Erythroblast (primary cell): Measurements from ENCODE around the gene TP53I3.
A peak's percentile ranks its signal among the peaks of the same experiment; 100 is the strongest.

Source experiments
- DNase-seq, 2 experiments: peaks; one replicate each; lab custom pipeline; 2025; lab: John Stamatoyannopoulos, UW
- GATA1 ChIP-seq: IDR thresholded peaks from 2 replicates; pipeline ENCODE4 v1.6.1; 2011; ENCODE audit warnings: low read depth, mild to moderate bottlenecking, control low read depth, low read length, moderate library complexity
- POLR2A ChIP-seq: IDR thresholded peaks from 2 replicates; pipeline ENCODE4 v1.6.1; 2011; ENCODE audit warnings: mild to moderate bottlenecking, low read length

TP53I3 gene

DNA sequence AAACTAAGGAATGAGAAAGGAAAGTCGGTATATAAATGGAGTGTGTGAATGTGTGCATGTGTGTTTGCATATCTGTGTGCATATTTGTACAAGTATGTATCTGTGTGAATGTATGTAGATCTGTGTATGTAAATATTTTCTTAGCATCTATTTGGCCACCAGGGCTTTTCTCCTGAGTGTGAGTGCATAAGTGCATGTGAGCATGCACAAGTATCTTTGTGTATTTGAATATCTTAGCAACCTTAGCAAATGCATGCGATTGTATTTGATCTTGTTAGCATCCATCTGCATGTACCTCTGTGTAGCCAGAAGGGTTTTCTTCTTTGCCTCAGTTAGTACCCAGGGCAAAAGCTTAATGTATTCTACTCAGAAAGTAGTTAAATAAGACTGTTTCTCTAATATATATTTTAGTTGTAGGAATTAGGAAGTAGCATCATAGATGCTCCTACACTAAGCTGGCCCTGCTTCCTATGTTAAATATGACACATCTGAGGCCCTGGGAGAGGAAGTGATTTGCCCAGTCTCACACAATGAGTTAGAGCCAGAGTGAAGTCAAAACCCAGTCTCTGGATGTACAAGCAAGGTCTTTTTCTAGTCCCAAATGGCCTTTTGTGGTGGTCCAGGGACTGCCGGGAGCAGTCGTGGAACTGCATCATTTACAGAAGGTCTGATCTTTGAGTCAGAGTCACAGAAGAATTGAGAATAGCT lies 25.9 kb downstream of the TP53I3 start:
- TF ChIP-seq POLR2A (no peak), GATA1 (no peak)
- DNase-seq, result no peak

DNA sequence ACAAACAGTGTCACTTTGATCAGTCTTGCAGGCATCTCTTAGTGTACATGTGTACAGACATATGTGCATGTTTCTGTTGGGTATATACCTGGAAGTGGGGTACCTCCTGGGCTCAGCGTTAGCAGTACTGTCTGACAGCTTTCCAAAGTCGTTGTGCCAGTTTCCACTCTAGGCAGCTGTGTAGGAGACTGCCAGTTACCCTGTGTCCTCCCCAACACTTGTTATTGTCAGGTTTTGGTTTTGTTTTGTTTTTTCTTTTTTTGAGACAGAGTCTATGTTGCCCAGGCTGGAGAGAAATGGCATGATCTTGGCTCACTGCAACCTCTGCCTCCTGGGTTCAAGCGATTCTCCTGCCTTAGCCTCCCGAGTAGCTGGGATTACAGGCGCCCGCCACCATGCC lies 28.9 kb downstream of the TP53I3 start:
- TF ChIP-seq POLR2A, result no peak
- DNase-seq, result no peak

DNA sequence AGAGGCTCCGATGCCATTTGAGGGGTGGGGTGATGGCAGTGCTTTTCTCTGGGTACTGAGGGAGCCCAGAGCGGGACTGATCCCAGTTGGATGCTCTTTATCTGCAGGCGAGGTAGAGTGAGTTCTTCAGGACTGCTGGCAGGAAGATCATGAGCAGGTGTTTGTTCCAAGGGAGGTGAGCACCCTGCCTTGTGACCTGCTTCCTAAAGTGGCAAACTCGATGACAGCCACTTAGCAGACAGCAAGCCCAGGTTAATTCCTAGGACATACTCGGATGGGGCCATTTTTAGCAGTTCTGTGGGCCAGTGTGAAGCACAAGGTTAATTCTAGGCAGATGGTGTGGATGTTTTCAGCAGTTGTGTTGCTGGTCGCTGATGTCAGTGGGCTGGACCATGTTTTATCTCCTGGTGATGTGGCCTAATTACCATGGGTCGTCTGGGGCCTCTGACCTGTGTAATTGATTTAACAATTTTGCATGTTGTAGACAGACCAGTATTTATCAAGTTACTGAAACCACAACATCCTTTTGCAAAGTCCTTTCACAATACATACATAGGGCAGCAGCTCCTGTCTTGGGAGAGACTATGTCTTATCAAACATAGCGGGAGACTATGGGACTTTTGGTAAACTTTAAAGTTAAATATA lies 30.1 kb downstream of the TP53I3 start:
- TF ChIP-seq GATA1, result no peak
- TF ChIP-seq POLR2A, result no peak
- no peak for DNase-seq

DNA sequence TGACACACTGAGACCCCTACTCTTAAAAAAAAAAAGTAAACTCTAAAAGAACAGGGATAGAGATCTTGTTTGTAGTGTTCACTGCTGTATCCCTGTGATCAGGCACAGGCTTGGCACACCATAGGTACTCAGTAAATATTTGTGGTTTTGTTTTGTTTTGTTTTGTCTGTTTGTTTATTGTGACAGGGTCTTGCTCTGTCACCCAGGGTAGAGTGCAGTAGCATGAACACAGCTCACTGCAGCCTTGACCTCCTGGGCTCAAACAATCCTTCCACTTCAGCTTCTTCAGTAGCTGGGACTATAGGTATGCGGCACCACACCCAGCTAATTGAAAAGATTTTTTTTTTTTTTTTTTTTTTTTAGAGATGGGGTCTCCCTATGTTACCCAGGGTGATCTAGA lies 31.7 kb downstream of the TP53I3 start:
- no peak for TF ChIP-seq GATA1
- no peak for TF ChIP-seq POLR2A
- DNase-seq, result no peak

DNA sequence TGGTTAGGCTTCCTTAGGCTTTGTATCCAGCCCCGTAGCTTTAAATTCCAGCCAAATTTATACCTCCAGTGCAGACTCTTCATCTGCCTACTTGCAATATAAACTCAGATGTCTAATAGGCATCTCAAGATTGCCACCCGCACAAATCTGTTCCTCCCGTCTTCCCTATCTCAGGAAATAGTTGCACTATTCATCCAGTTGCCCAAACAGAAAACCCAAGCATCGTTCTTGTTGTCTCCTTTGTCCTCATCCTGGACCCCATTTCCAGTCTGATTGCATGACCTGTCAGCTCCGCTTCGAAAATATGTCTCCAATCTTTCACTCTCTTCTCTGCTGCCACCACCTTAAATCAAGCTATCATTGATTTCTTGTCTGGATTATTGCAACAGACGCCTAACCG lies 32.8 kb downstream of the TP53I3 start:
- no peak for TF ChIP-seq POLR2A
- TF ChIP-seq GATA1, result no peak
- no peak for DNase-seq

DNA sequence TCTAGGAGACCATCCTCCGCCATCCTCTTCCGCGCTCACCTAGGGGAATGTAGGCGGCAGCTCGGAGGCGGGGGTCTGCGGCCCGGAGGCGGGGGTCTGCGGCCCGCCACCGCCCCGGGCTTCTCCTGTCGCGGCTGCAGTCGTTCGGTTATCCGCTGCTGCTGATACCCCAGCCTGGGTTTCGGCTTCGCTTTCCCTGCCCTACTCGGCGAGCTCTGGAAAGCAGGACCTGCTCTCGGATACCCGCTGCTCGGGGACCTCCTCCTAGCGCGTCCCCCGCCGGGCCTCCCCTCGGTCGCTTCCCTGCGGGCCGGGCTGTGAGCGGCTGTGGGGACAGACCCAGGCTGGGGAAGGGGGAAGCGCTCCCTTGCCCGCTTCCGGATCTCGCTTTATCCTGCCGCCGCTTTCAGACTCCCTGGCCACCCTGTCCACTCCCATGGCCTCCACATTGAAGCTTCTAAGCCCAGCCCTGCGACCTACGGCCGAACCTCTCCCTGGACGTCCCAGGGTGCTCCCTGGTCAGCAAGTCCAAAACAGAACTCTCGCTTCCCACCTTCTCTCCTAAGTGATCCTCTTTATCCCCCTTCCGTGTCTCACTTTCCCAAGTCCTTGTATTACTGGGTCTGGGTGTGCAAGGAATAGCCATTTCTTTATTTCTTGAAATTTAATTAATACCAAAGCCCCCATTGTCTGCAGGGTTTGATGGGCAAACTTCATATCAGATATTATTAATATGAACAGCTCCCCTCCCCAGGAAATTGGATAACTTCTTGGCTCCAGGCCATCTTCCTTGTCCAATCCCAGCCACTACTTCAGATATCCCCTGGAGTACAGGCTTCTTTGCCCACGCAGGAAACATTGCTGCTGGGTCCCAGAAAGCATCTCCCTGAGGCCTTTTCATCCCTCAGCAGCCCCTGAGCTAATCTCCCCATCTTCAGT lies 34.3 kb downstream of the TP53I3 start:
- TF ChIP-seq GATA1 (no peak), POLR2A (no peak)
- DNase-seq, result no peak

DNA sequence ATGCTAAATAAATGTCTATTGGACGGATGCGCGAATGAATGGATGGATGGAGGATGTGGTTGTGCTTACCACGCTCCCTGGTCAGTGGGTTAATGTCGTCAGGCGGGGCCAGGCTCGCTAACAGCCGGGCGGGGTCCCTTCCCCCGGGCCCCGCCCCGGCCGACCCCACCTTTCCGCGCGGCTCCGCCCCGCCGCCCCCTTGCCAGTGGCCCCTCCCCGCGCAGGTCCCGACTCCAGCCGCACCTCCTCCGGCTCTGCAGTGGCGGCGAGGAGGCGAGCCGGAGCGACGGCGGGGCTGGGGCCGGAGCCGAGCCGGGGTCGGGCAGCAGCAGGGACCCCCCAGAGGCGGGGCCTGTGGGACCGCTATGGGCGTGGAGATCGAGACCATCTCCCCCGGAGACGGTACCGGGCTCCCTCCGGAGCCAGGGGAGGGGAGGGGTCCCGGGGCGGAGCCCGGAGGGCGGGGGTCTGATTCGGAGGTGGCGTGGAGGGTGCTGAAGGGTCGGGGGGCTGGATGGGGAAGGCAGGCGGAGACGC lies 35.1 kb downstream of the TP53I3 start, which contains the start of gene FKBP1B:
TSS of gene FKBP1B (plus strand) at position 257 of the 537 bp plus-strand sequence. CDS start at position 366, 109 bp downstream.
- TF ChIP-seq POLR2A (no peak), GATA1 (no peak)
- DNase-seq, result peak; percentile 65 to 72

DNA sequence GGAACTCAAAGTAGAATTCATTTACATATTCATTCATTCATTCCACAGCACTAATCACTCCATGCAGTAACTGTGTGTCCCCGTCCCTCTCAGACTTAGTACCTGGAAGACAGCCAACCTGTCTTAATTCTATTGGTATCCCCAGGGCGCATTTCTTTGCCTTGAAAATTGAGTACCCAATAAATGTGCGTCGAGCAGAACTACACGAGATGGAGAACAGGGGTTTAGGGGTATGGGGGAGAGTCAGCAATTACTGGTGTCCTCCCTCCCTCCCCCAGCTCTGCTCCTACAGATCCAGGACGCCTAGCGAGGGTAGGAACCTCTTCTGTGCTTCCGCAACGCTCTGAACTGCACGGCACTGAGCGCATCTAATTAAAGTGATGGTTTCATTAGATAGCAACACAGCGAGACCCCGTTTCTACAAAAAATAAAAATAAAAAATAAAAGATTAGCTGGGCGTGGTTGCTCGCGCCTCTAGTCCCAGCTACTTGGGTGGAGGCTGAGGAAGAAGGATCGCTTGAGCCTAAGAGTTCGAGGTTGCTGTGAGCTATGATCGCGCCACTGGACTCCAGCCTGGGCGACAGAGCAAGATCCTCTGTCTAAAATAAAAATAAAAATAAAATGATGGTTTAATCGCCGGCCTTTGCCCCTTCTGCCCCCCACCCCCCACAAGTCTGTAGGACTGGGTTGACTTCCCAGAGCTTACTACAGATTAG lies 35.7 kb downstream of the TP53I3 start:
- peak; percentile 48 to 53 for DNase-seq
- TF ChIP-seq POLR2A (no peak), GATA1 (no peak)

DNA sequence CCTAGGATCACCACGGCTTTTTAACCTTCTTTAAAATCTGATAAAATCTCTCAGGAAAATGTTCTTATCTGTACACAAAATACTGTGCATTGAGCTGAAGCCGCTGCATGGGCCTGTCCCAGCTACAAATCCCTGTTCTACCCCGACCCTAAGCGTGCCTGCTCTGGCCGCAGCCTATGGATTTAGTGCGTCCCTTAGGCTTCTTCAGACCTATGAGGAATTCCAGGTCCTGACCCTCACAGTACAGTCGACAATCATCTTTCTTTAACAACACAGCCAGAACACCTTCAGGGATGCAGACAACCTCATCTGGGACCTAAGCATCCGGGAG lies 37.0 kb downstream of the TP53I3 start:
- TF ChIP-seq POLR2A, result no peak
- no peak for TF ChIP-seq GATA1
- no peak for DNase-seq

DNA sequence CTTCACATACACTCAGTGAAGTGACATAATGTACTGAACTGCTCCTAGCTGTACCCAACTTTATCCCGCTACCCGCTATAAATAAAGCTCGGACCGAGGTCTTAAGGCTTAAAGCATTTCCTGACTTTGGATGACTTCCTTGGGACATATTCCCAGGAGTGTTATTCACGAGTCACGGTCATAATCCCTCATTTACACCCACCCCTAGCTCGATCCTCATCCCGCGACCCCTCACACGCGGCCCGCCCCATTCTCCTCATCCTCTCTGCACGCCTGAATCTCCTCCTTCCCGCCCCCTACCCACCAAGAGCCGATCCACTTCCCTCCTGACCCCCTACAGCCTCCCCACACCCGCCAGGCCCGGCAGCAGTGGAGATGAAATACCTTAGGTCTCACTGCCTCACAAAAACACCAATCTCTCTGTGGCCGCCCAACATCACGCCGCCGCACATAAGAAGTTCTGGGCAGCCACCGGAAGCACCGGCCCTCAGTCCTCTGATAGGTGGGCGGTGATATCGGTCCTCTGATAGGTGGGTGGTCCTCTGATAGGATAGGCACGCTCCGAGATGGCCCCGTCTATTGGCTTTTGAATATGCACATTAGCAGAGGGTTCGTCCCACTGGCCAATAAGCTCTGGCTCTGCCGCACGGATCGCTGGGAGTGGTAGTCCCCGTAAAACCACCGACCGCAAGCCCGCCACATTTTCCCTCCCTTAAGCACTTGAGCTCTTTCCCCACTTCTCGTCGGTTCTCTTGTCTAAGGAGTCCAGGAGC lies 37.5 kb downstream of the TP53I3 start, which contains the start of gene WDCP:
TSS of gene WDCP (minus strand) at position 462 of the 773 bp plus-strand sequence. CDS start 7,897 bp downstream, outside the sequence.
- DNase-seq, result peak; percentile 96 to 98
- TF ChIP-seq POLR2A, result peak; percentile 81
- TF ChIP-seq GATA1, result no peak

DNA sequence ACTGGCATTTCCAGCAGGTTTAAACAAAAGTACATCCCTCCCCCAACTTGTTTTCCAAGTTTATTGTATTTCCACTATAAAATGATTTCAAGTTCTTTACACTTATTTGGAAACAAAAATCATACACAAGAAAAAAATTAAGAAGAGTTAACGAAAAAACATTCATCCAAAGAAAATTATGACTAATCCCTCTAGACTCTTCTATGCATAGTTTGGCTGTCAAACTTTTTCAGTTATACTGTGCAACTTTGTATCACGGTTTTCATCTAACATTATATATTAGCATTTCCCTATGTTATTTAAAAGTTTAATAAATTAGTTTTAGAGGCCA lies 38.1 kb downstream of the TP53I3 start:
- no peak for TF ChIP-seq POLR2A
- no peak for TF ChIP-seq GATA1
- no peak for DNase-seq
